ENCODE measurements around the gene DYNC2H1.

Gene DYNC2H1

GRCh38 chr11:103281301-103281700, 172.1 kb downstream of the DYNC2H1 start:
- DNase-seq, result no peak

DNA sequence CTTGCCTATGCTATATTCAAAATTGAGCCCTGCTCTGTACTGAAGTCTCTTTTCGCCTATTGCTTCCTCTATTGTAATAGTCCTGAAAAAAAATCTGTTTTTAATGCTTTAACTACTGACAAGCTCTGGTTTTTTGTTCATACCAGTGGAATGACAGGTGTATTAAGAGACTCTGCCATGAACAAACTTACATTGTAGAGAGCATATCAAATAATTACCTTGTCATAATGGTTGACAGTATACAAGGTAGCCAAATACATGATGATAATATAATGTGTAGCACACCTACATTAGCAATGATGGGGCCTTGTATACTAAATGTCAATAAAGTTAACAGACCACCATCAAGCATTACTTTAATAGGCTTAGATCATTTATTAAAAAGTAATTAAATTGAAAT, 175.0 kb downstream of the DYNC2H1 start:
- DNase-seq, result no peak

- no peak for DNase-seq
Measured at GRCh38 chr11:103294516-103294915, 185.3 kb downstream of the DYNC2H1 start.

DNA sequence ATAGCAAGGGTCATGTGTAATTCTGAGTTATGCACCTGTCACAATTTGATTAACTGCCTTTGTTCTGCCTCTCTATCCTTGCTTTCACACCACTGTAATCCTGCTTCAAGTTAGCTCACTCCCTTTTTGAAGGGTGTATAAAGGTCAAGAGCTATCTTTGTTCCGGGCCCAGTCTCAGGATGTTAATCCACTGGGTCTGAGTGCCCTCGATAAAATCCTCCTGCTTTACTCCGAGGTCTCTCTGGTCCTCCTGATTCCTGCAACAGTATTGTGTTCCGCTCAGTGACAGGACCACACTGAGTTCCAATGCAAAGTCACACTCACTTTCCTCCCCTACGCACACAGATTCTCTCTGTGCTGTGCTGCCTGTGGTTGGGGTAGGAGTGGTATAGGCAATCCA, 186.5 kb downstream of the DYNC2H1 start:
- no peak for DNase-seq

DNA sequence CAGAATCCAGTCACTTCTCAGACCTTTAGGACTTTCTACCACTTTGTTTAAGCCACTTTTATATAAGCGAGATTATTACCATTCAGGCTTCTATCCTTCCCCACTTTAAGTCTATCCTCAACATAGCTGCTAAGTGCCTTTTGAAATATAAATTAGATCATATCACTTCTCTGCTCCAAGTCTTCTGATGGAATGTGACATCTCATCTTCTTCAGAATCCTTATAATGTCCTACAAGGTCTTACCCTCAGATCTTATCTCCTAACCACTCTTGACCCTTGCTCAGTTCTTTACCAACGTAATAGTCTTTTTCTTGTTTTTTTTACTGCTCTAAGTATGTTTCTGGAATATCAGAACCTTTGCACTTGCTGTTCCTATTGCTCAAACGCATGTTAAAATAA, 188.7 kb downstream of the DYNC2H1 start:
- no peak for DNase-seq

GRCh38 chr11:103315248-103315647, 206.0 kb downstream of the DYNC2H1 start:
- DNase-seq, result no peak

DNA sequence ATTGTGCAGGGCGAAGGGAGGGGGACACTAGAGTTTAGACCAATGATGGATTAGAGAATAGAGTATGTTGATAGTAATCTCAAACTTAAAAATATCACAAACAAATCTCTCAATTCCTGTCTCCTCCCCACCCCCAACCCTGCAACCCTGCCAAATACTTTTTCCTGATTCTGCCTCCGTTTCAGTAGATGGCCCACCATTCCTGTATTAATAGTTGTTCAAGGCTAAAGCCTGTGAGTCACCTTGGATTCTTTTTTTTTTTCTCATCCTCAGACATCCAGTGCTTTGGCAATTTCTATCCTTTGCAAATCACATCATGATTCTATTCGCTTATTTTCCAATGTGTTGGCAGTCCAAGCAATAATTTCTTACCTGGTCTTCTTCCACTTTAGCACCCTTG, 207.9 kb downstream of the DYNC2H1 start:
- DNase-seq, result no peak

DNA sequence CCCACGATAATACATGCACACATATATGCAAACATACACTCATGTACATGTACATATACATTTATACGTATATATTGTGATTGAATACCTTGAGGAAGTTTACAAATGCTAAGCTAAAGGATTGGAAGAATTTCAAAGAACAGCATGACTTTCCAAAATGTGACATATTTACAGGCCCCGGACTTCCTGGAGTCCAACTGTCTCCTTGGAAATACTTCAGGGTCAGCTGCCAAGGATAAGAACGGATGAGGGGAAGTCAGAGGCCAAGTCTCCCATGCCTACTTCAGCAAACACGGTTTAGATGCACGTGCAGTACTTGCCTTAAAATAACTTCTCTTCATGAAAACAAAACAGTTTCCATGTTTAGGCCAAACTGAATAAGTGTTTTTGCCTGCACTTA, 213.6 kb downstream of the DYNC2H1 start:
- DNase-seq, result no peak

GRCh38 chr11:103325686-103326069, 216.5 kb downstream of the DYNC2H1 start:
- no peak for DNase-seq

- DNase-seq, result peak; percentile 79
Measured at GRCh38 chr11:103326070-103326794, 217.0 kb downstream of the DYNC2H1 start.

DNA sequence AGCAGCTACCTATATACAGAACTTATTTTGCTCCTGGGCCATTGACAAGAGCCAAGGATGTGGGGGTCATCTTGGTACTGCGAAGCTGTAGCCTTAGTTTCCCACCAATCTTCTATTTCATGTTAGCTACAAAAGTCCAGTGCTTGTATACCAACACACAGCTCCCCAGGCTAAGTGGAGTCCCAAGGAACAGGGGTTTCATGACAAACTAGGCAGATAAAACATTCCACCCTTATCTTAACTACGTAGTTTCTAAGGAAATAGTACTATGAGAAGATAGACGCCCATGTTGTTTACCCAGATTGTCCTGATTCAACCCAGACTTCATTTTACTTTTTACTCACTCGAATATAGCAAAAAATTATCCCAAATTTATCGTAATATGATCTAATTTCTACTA, 218.5 kb downstream of the DYNC2H1 start:
- no peak for DNase-seq

DNA sequence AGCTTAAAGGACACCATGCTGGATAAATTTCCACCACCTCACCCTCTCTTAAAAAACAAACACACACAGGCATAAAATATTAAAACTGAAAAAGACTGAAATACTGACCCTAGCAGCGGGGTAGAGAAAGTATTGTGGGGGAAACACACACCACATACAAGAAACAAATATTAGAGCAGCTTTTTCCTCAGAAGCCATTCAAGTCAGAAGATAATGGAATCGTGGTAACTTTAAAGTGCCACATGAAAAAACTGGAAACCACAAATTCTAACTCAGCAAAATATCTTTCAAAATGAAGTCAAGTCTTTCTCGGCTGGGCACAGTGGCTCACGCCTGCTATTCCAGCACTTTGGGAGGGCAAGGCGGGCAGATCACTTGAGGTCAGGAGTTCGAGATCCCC, 223.2 kb downstream of the DYNC2H1 start:
- no peak for DNase-seq

DNA sequence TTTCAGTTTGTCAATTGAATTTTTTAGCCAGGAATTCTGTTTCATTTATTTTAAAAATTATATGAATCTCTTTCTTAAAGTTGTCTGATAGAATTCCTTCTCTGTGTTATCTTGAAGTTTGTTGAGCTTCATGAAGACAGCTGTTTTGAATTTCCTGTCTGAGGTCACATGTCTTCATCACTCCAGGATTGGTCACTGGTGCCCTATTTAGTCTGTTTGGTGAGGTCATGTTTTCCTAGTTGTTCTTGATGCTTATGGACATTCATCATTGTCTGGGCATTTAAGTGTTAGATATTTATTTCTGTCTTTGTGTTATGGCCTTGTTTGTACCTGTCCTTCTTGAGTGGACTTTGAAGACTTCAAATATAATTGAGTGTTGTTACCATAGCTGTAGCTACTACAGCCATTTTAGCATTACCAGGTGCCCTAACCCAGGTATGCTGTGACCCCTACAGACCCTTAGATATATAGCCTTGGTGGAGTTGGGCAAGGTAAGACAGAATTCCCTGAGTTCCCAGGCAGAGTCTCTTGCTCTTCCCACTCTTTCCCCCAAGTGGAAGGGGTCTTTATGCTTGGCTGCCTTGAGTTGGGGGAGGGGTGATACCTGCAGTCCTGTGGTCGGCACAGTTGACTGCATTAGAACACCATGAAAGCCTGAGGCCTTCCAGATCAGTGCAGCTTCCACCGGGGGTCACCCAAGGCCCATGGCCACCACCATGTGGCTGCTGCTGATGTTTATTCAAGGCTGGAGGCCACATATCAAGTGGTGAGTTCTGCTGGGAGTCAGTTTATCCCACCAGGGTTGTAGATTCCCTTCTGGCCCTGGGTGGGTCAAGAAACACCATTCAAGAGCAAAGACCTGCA, 229.6 kb downstream of the DYNC2H1 start:
- no peak for DNase-seq

DNA sequence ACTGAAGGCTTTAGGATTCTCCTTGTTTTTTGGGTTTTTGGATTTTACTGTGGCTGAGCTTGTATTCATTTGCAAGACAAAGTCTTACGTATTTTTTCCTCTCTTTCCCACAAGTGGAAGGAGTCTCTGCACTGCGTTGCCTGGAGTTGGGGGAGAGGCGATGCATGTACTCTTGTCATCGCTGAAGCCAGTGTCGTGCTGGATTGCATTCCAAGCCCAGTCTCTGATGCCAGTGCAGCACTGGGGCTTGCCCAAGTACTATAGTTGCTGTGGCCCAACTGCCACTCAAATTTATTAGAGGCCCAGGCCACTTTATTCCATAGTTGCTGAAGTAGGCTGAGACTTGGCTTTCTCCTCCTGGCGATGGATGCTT, 230.2 kb downstream of the DYNC2H1 start:
- no peak for DNase-seq

DNA sequence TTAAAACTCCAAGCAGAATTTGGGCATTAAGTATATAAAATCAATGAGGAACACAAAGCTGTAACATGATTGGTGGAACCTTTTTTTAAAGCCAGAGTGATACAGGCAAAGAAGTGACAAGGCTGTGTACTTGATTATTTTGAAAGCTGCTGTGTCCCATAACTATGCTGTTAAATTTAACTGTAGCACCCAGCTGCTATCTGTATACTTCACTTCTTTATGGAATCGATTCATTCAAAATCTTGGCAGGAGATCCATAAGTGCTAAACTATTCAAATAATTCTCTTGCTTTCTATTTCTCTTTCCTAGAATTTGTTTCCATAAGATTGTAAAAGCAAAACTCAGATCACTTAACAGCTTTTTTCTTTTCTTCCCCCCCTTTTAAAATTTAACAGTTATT, 231.7 kb downstream of the DYNC2H1 start:
- DNase-seq, result no peak

- DNase-seq, result no peak
Measured at GRCh38 chr11:103344886-103345285, 235.7 kb downstream of the DYNC2H1 start.

GRCh38 chr11:103349595-103349994, 240.4 kb downstream of the DYNC2H1 start:
- no peak for DNase-seq

DNA sequence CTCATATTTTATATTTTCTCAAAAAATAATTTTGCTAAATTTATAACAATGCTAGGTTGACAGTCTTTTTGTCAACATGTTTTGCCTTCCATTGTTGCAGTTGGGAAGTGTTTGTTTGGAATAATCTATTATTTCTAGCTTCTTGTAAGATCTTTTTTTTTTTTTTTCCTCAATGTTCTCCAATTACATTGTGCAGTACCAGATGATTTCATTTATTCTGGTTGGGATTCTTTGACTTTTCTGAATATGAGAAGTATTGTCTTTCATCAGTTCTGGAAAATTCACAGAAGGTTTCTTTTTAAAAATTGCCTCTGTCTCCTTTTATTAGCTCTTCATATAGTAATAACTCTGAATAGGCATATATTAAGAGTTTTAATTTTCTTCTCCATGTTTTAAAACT, 245.4 kb downstream of the DYNC2H1 start:
- no peak for DNase-seq

GRCh38 chr11:103358251-103358650, 249.0 kb downstream of the DYNC2H1 start:
- DNase-seq, result no peak

- DNase-seq, result no peak
Measured at GRCh38 chr11:103359216-103359615, 250.0 kb downstream of the DYNC2H1 start.

DNA sequence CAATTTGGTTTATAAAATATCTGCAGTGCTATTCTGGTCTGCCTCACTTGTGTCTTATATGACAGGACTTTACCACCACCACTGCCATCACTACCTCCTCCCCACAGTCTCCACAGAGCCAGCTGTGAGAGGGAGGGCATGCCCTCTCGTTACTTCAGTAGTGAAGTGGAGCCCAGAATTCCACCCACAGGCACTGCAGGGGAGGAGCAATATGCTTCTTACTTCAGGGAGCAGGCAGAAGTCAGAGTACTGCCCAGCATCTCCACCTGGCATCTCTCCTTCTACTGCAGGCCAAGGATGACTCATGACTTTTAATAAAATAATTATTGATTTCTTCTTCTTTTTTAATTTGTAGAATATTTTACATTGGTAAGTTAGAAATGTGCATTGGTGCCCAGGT, 255.5 kb downstream of the DYNC2H1 start:
- DNase-seq, result no peak

DNA sequence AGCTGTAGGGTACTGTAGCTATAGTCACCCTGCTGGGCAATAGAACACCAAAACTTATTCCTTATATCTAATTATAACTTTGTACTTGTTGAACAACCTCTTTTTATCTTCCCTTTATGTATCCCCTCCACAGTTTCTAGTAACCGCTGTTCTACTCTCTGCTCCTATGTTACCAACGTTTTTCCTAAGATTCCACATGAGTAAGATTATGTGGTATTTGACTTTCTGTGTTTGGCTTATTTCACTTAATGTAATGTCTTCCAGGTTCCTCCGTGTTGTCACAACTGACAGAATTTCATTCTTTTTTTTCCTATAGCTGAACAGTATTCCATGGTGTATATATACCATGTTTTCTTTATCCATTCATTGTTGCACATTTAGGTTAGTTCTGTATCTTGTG, 258.4 kb downstream of the DYNC2H1 start:
- DNase-seq, result no peak

DNA sequence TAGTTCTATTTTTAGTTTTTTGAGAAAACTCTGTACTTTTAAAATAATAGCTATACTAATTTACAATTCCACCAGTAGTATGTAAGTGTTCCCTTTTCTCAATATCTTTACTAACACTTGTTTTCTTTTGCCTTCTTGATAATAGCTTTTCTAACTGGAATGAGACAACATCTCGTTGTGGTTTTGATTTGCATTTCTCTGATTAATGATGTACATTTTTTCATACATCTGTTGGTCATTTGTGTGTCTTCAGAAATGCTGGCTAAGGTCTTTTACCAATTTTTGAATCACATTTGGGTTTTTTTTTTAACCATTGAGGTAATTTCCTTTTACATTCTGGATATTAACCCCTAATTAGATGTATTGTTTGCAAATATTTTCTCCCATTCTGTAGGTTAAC, 258.9 kb downstream of the DYNC2H1 start:
- no peak for DNase-seq

- DNase-seq, result no peak
Measured at GRCh38 chr11:103370076-103370475, 260.9 kb downstream of the DYNC2H1 start.

- no peak for DNase-seq
Measured at GRCh38 chr11:103372906-103373305, 263.7 kb downstream of the DYNC2H1 start.

All from suppressor macrophage treated with lipopolysaccharide for 4 hours (primary cell).